ENCODE results near the gene PDSS1.

Gene PDSS1

DNA sequence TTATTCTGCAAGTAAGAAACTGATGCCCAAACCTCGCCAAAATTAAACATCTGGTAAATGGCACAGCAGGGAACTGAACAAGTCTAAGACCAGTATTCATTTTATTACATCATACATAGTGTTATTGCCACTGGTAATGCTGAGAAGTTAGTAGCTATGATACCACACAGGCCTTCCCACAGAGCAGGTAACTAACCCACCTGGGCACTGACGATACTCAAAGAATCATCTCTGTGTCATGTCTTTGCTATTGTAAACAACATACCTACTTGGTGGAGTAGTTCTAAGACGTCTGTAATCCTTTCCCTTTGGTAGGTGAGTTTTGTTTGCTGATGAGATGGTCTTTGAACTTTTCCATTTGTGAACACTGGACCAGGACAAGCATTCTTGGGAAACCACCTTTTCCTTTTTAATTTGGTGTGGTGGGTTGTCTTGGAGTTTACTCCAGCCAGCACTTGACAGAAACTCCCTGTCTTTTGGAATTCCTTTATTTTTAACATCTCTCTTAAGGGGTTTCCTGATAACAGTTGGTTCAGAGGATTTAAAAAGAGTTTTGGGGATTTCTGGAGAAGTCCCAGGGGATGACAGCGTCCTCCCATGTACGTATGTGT, 40.9 kb downstream of the PDSS1 start:
- DNase-seq (ENCODE audit: low read depth) = no peak

DNA sequence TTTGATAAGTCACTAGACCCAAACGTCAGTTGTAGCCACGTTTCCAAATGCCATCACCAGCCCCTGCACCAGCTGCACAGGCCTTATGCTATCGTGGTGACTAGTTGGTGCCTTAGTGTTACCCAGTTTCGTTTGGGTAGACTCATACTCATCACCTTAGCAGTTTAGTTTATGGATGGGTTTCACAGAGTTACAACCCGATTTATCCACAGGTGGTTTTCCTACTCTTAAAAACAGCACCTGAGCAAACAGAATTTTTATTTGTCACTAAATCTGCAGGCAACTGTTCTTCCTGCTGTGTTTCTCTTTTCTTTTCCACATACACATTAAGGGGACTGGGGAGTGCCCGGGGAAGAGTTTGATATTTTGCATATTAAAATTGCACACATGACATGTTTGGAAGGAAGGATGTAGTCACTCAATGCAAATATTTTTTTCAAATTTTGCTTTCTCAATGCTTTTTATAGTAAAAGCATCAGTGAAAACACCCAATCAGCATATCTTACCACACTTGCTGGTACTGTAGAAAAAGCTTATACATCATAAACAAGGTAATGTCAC, 41.6 kb downstream of the PDSS1 start:
- DNase-seq (ENCODE audit: low read depth) = no peak
- no peak overlapping the region for H3K4me3 ChIP-seq (ENCODE audit: low read depth, low read length)
- no peak for TF ChIP-seq CTCF (IDR thresholded peaks at IDR 0.05; ENCODE audit: control insufficient read depth, extremely low read depth, insufficient read depth)

More for the DNA sequence above, 40.9 kb downstream of the PDSS1 start:
- TF ChIP-seq CTCF (IDR thresholded peaks at IDR 0.05; ENCODE audit: control insufficient read depth, extremely low read depth, insufficient read depth) = no peak
- no peak overlapping the region for H3K4me3 ChIP-seq (ENCODE audit: low read depth, low read length)

DNA sequence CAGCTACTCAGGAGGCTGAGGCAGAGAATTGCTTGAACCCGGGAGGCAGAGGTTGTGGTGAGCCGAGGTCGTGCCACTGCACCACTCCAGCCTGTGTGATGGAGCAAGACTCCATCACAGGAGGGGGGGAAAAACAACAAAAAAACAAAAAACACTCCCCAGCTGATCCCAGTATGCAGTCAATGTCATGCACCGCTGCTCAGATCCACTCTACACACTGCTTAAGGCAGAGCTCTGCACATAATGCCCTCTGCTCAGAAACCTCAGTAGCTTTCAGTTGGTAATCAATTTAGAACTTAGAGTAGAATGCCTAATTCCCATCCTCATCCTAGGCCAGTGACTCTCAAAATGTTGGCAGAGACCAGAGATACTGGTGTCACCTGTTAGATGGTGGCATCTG, 43.9 kb downstream of the PDSS1 start:
- no peak overlapping the region for H3K4me3 ChIP-seq (ENCODE audit: low read depth, low read length)
- no peak for DNase-seq (ENCODE audit: low read depth)
- no peak for TF ChIP-seq CTCF (IDR thresholded peaks at IDR 0.05; ENCODE audit: control insufficient read depth, extremely low read depth, insufficient read depth)

DNA sequence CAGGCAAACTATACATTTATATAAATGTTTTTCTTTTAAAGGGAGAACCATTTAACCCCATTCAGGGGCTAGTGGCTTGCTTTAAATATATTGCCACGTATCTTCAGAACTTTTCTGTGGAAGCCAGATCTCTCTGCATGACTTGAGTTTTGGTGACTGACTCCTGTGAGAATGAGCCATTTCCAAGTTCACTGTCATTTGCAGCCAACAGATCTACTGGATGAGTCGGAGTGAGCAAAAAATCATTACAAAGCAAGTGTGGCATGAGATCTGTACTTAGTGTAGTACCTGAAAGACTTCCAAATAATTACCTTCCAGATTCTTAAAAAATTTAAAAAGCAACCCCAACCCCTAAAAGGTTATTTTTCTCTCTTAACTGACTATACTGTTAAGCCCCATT, 45.6 kb downstream of the PDSS1 start:
- DNase-seq (ENCODE audit: low read depth) = no peak
- H3K4me3 ChIP-seq (ENCODE audit: low read depth, low read length) = no peak overlapping the region
- TF ChIP-seq CTCF (IDR thresholded peaks at IDR 0.05; ENCODE audit: control insufficient read depth, extremely low read depth, insufficient read depth) = no peak

DNA sequence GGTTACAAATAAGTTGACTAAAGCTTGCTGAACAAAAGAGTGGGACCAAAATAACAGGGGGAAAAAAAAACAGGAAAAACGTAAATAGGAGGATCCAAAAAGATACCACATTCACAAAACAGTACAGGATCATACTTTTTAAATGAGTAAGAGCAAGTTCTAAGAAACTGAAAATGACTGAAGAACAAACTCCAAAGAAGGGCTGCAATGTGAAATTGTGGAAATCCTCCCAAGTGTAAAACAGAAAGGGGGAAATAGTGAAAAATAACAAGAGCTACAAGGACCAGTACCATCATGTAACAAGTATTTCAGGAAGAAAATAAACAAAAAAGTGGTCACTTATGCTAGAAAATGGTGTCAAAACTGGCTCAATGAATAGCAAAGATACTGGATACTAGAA, 46.3 kb downstream of the PDSS1 start:
- no peak for TF ChIP-seq CTCF (IDR thresholded peaks at IDR 0.05; ENCODE audit: control insufficient read depth, extremely low read depth, insufficient read depth)
- DNase-seq (ENCODE audit: low read depth) = no peak
- H3K4me3 ChIP-seq (ENCODE audit: low read depth, low read length) = no peak overlapping the region

- no peak for DNase-seq (ENCODE audit: low read depth)
- H3K4me3 ChIP-seq (ENCODE audit: low read depth, low read length) = no peak overlapping the region
- no peak for TF ChIP-seq CTCF (IDR thresholded peaks at IDR 0.05; ENCODE audit: control insufficient read depth, extremely low read depth, insufficient read depth)
Measured at GRCh38 chr10:26746061-26746460, 48.6 kb downstream of the PDSS1 start.

DNA sequence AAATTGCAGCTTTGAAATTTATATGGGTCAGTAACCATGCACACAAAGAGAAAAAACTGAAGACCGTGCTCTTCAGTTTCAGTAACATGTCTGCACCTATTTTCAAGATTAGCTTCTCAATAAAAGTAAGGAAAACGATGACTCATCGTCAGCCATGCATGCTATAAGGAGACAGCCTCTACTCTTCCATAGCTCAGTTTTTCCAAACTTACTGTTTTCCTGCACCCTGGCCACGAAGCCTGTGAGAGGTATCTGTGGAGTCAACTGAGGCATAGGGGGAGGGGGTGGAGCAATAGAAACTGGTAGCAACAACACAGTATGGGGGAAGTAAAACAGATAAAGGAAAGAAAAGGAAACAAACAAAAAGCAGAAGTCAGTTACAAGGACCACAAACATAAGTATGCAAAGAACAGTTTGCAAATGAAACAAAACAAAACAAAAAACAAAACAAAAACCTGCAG, 58.0 kb downstream of the PDSS1 start:
- TF ChIP-seq CTCF (IDR thresholded peaks at IDR 0.05; ENCODE audit: control insufficient read depth, extremely low read depth, insufficient read depth) = no peak
- no peak overlapping the region for H3K4me3 ChIP-seq (ENCODE audit: low read depth, low read length)
- DNase-seq (ENCODE audit: low read depth) = no peak
